Measurements from ENCODE around the gene CARD9.

DNA sequence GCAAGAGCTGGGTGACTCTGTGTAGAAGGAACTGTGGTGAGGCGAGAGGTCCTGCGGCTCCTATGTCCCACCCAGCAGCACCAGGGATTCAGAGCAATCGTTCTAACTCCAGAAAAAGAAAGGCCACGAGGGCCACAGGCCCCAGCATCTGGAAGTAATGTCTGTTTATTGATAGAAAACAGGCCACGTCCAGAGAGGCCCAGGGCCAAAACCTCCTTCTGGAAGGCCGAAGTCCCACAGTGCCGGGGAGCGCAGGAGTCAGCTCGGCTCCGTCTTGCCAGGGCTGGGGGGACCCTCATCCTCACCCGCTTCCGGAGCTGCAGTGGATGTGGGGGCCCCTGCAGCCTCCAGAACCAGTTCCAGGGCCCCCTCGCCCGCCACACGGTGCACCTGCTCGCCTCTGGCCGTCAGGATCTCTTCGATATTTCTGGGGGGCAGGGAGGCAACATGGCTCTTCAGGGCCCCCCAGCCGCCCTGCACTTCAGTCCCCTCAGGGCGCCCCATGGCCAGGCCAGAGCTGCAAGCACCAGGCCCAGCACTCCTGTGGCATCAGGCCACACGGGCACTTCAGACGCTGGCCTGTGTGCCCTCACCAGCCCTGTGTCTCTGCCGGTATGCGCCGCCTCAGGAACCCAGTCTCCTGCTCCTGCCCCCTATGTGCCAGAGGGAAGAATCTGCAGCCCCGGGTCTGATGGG lies 11.6 kb downstream of the CARD9 start:
- no peak for TF ChIP-seq CTCF (conservative IDR thresholded peaks at IDR 0.05; ENCODE audit: low read depth, low read length)
- no peak for TF ChIP-seq SMC3 (IDR thresholded peaks at IDR 0.05; ENCODE audit: low read depth, low read length)
- no peak for TF ChIP-seq POLR2A (IDR thresholded peaks at IDR 0.05; ENCODE audit: low read depth, low read length)
- no peak for TF ChIP-seq CEBPB (IDR thresholded peaks at IDR 0.05; ENCODE audit: low read depth, low read length)
- TF ChIP-seq RAD21 (IDR thresholded peaks at IDR 0.05; ENCODE audit: low read length): no peak

All from IMR-90 (cell line).